CD4-positive, alpha-beta memory T cell (primary cell): ENCODE results near the gene HTR1D. TPM values are rescaled to one million over a fixed set of nuclear protein-coding genes. Genes with fewer than 3 reads are reported as not detected.

ENCODE experiments used
- CTCF ChIA-PET: fragments of 350-600 bp; sonication (Branson Sonifier 250); formaldehyde crosslinking; loops from one replicate; lab custom pipeline; 2021; ENCODE audit warnings: inconsistent platforms; ENCODE audit not compliant: partially characterized antibody; lab: Charles Lee
- POLR2A ChIA-PET: fragments of 350-600 bp; sonication (Branson Sonifier 250); formaldehyde crosslinking; loops from one replicate; lab custom pipeline; 2021; ENCODE audit not compliant: partially characterized antibody; lab: Charles Lee
- DNase-seq, 5 donors: peaks; one replicate each; pipeline versions ENCODE4 v3.0.0 to v3.0.0-alpha.2; 2020 to 2022; ENCODE audit warnings: mixed read lengths in 1 of 5
- H3K27ac ChIP-seq: one replicate; pipeline ENCODE4 v1.7.0; 2013; ENCODE audit warnings: low read depth, low read length
- H3K27me3 ChIP-seq: 2 replicates; pipeline ENCODE4 v1.7.0; 2013; ENCODE audit warnings: mild to moderate bottlenecking, low read length, moderate library complexity; ENCODE audit not compliant: insufficient read depth
- H3K36me3 ChIP-seq: 2 replicates; pipeline ENCODE4 v1.7.0; 2013; ENCODE audit warnings: mild to moderate bottlenecking, low read length, moderate library complexity; ENCODE audit not compliant: insufficient read depth
- H3K4me1 ChIP-seq: 2 replicates; pipeline ENCODE4 v1.7.0; 2013; ENCODE audit warnings: mild to moderate bottlenecking, low read length, moderate library complexity; ENCODE audit not compliant: insufficient read depth
- H3K4me3 ChIP-seq, 2 donors: one replicate each; pipeline ENCODE4 v1.7.0; 2013; ENCODE audit warnings: low read length in 2 of 2, mild to moderate bottlenecking in 1 of 2
- H3K9me3 ChIP-seq, 2 donors: one replicate each; pipeline ENCODE4 v1.7.0; 2013; ENCODE audit warnings: low read length in 2 of 2, control low read depth in 1 of 2; ENCODE audit not compliant: control insufficient read depth in 1 of 2
- H3K27ac Mint-ChIP-seq, 7 donors: one replicate each; pipeline ENCODE4 v1.8.0; 2020 to 2021; ENCODE audit warnings: mixed read lengths in 7 of 7, mild to moderate bottlenecking in 6 of 7, inconsistent platforms in 3 of 7, moderate library complexity in 3 of 7
- H3K27me3 Mint-ChIP-seq, 2 donors: one replicate each; pipeline ENCODE4 v1.8.0; 2020 to 2021; ENCODE audit warnings: mixed read lengths in 2 of 2
- H3K36me3 Mint-ChIP-seq, 2 donors: one replicate each; pipeline ENCODE4 v1.8.0; 2020 to 2021; ENCODE audit warnings: mixed read lengths in 2 of 2, inconsistent platforms in 1 of 2, mild to moderate bottlenecking in 1 of 2
- H3K4me1 Mint-ChIP-seq, 4 donors: one replicate each; pipeline ENCODE4 v1.8.0; 2020 to 2021; ENCODE audit warnings: mixed read lengths in 4 of 4, mild to moderate bottlenecking in 1 of 4
- H3K4me3 Mint-ChIP-seq, 8 donors: one replicate each; pipeline ENCODE4 v1.8.0; 2020 to 2021; ENCODE audit warnings: mixed read lengths in 8 of 8, mild to moderate bottlenecking in 7 of 8, moderate library complexity in 6 of 8, inconsistent platforms in 3 of 8
- H3K9me3 Mint-ChIP-seq, 8 donors: one replicate each; pipeline ENCODE4 v1.8.0; 2020 to 2021; ENCODE audit warnings: mixed read lengths in 8 of 8, mild to moderate bottlenecking in 5 of 8, inconsistent platforms in 3 of 8, moderate library complexity in 1 of 8
- intact Hi-C: fragments of 100-400 bp; cut with micrococcal nuclease; formaldehyde crosslinking; loops from one replicate; pipeline ENCODE4 v1.15.1; 2023
- polyA plus RNA-seq, 2 donors: library from polyadenylated mRNA; unstranded; fragments of 300-500 nt; fragmentation: Illumina TruSeq; gene quantifications; one replicate each; pipeline ENCODE4 v1.2.3, GENCODE V29; 2021
- total RNA-seq, 2 experiments: library from RNA; stranded (reverse); gene quantifications; one replicate each; pipeline ENCODE4 v1.2.3, GENCODE V29; 2021

Gene HTR1D
- total and polyA plus RNA-seq, 4 experiments from 2014 or later: not detected

GRCh38 chr1:23185381-23185780, 31.9 kb downstream of the HTR1D start:
- Mint-ChIP-seq H3K4me1 (peaks cover 8 to 18% (median 11%) of the 10 kb centered on the region in 4 donors), H3K4me3 (no peak overlapping the region), H3K27ac (no peak overlapping the region), H3K36me3 (no peaks in the 10 kb centered on the region), H3K27me3 (peaks cover 0 to 1% of the 10 kb centered on the region in 2 donors), H3K9me3 (no peaks in the 10 kb centered on the region)
- ChIA-PET CTCF (interaction anchor here (0.6 to 17.5 kb wide), 20 partner anchors 10 to 347 kb away, joined by 3 to 694 read pairs (median 11); partner anchors contain the start of gene LUZP1), POLR2A (interaction anchor here (0.7 to 4.9 kb wide), 5 partner anchors 66 to 87 kb away, joined by 4 to 71 read pairs (median 15); no protein-coding TSS in a partner anchor)
- no peaks in the 10 kb centered on the region for H3K36me3 ChIP-seq
- DNase-seq: no peak
- no peaks in the 10 kb centered on the region for H3K9me3 ChIP-seq
- H3K4me3 ChIP-seq: no peak overlapping the region
- intact Hi-C loops: no loop called here
- H3K4me1 ChIP-seq: peaks cover 11% of the 10 kb centered on the region
- no peaks in the 10 kb centered on the region for H3K27me3 ChIP-seq
- no peak overlapping the region for H3K27ac ChIP-seq

DNA sequence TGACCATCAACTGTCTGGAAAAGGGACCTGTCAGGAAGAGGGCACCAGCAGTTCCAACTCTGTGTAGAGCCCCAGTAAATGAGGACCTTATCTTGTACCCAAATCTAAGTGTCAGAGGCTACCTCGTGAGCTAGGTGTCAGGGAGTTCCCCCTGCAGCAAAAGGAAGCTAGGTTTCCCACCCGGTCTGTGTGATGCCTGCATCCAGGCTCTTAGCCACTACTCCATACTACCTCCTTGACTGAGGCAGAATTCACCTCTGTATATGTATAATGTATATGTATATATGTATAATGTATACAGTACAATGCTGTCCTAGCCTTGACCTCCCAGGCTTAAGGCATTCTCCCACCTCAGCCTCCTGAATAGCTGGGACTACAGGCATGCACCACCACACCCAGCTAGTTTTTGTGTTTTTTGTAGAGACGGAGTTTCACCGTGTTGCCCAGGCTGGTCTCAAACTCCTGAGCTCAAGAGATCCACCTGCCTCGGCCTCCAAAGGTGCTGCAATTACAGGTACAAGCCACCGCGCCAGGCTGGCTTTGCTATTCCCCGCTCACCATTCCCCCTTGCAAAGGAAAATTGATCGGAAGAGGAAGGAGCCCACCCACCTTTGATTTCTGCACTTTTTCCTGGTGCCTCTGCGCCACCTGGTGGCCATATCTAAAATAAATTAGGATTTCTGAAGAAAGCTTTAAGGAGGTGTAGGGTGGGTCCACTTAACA, 32.9 kb downstream of the HTR1D start:
- H3K27ac ChIP-seq: no peak overlapping the region
- ChIA-PET CTCF (interaction anchor here (0.6 to 17.5 kb wide), 31 partner anchors 8 to 348 kb away, joined by 3 to 694 read pairs (median 5); partner anchors contain the start of genes HNRNPR and LUZP1), POLR2A (interaction anchor here (0.7 to 4.9 kb wide), 9 partner anchors 14 to 92 kb away, joined by 3 to 71 read pairs (median 7); partner anchors contain the start of gene LUZP1)
- H3K27me3 ChIP-seq: no peaks in the 10 kb centered on the region
- peak; percentile 44 to 64 (median 54) for DNase-seq
- no peaks in the 10 kb centered on the region for H3K9me3 Mint-ChIP-seq
- H3K4me3 ChIP-seq: peak overlapping the region in 1 of 2 donors; percentile 35
- no peaks in the 10 kb centered on the region for H3K36me3 Mint-ChIP-seq
- no peaks in the 10 kb centered on the region for H3K36me3 ChIP-seq
- H3K27me3 Mint-ChIP-seq: peaks cover 0 to 1% of the 10 kb centered on the region in 2 donors
- H3K4me3 Mint-ChIP-seq: peak overlapping the region; percentile 66 to 86 (median 78)
- peak overlapping the region in 6 of 7 donors; percentile 19 to 81 (median 62) for H3K27ac Mint-ChIP-seq
- peaks cover 11% of the 10 kb centered on the region for H3K4me1 ChIP-seq
- H3K4me1 Mint-ChIP-seq: peaks cover 8 to 18% (median 11%) of the 10 kb centered on the region in 4 donors
- intact Hi-C loops: loop anchor here (1.0 to 5.0 kb wide), 2 partner anchors 86 to 222 kb away; no protein-coding TSS in a partner anchor
- H3K9me3 ChIP-seq: no peaks in the 10 kb centered on the region

DNA sequence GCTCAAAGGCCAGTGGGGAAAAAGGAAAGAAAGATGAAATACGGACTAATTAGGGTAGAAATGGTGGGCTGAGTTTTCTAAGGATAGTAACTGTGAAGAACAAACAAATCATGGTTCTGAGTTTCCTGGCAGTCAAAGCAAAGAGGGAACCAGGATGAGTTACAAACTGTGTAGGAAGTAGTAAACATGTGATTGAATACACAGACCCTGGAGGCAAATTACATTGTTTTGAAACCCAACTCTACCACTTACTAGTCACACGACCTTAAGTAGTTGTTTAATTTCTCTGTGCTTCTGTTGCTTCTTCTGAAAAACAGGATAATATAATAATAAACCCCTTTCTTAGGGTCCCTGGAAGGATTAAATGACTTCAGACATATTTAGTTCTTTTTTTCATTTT, 37.4 kb downstream of the HTR1D start:
- no peak for DNase-seq
- no peak overlapping the region for H3K4me3 ChIP-seq
- H3K4me1 ChIP-seq: peaks cover 26% of the 10 kb centered on the region
- Mint-ChIP-seq H3K9me3 (no peaks in the 10 kb centered on the region), H3K27me3 (peaks cover 0 to 1% of the 10 kb centered on the region in 2 donors), H3K27ac (no peak overlapping the region), H3K4me3 (no peak overlapping the region), H3K36me3 (no peaks in the 10 kb centered on the region), H3K4me1 (peaks cover 13 to 29% (median 18%) of the 10 kb centered on the region in 4 donors)
- intact Hi-C loops: loop anchor here (5.0 kb wide), 1 partner anchor 218 kb away; no protein-coding TSS in a partner anchor
- no peaks in the 10 kb centered on the region for H3K36me3 ChIP-seq
- POLR2A ChIA-PET: interaction anchor here (1.2 kb wide), 1 partner anchor 10 kb away, joined by 5 read pairs; no protein-coding TSS in a partner anchor
- CTCF ChIA-PET: interaction anchor here (17.5 kb wide), 1 partner anchor 82 kb away, joined by 694 read pairs; no protein-coding TSS in a partner anchor
- no peaks in the 10 kb centered on the region for H3K27me3 ChIP-seq
- H3K9me3 ChIP-seq: no peaks in the 10 kb centered on the region
- no peak overlapping the region for H3K27ac ChIP-seq

DNA sequence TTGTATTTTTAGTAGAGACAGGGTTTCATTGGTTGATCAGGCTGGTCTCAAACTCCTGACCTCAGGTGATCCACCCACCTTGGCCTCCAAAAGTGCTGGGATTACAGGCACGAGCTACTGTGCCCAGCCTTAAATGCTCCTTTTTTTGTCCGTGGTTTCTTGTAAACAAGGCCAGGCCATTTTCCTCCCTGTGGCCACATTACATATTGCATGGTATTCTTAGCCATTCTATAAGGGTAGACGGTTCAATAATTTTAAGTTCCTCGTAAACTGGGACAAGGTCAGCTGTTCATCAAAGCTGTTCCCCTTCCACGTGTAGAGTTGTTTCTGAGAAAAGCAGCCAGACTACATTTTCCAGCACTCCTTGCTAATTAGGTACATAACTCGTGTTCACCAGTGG, 38.4 kb downstream of the HTR1D start:
- Mint-ChIP-seq H3K4me1 (peaks cover 8 to 21% (median 16%) of the 10 kb centered on the region in 4 donors), H3K4me3 (peak overlapping the region in 2 of 8 donors; percentile 52 to 74), H3K27ac (peak overlapping the region in 1 of 7 donors; percentile 58), H3K36me3 (no peaks in the 10 kb centered on the region), H3K27me3 (peaks cover 0 to 1% of the 10 kb centered on the region in 2 donors), H3K9me3 (no peaks in the 10 kb centered on the region)
- POLR2A ChIA-PET: interaction anchor here (0.8 to 1.2 kb wide), 3 partner anchors 9 to 69 kb away, joined by 3 to 5 read pairs (median 3); no protein-coding TSS in a partner anchor
- Histone ChIP-seq H3K4me3 (no peak overlapping the region), H3K27me3 (no peaks in the 10 kb centered on the region), H3K9me3 (no peaks in the 10 kb centered on the region), H3K36me3 (no peaks in the 10 kb centered on the region), H3K27ac (no peak overlapping the region), H3K4me1 (peaks cover 17% of the 10 kb centered on the region)
- intact Hi-C loops: no loop called here
- CTCF ChIA-PET: interaction anchor here (17.5 kb wide), 1 partner anchor 81 kb away, joined by 694 read pairs; no protein-coding TSS in a partner anchor
- DNase-seq: no peak

DNA sequence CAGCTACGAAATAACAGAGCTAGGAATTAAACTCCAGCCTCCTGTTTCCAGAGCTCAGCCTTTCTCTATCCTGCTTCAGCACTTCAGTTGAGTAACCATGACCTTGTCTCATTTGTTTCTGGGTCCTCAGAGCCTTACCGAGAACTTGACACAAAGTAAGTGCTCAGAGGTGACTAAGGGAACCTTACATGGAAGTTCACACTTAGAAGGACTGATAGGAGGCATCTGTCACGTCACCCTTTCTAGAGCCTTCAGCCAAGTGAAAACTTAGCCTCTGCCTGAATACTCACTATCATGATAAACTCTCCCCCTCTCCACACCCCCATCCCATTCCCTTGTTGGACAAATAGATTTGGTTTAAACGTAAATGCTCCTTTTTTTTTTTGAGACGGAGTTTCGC, 38.9 kb downstream of the HTR1D start:
- H3K27ac Mint-ChIP-seq: no peak overlapping the region
- Histone ChIP-seq H3K27me3 (no peaks in the 10 kb centered on the region), H3K9me3 (no peaks in the 10 kb centered on the region), H3K27ac (no peak overlapping the region), H3K36me3 (no peaks in the 10 kb centered on the region), H3K4me3 (no peak overlapping the region), H3K4me1 (peaks cover 14% of the 10 kb centered on the region)
- H3K4me1 Mint-ChIP-seq: peaks cover 6 to 17% (median 13%) of the 10 kb centered on the region in 4 donors
- ChIA-PET CTCF (interaction anchor here (1.4 to 17.5 kb wide), 3 partner anchors 9 to 81 kb away, joined by 4 to 694 read pairs (median 4); partner anchors contain the start of gene LUZP1), POLR2A (interaction anchor here (0.7 to 1.4 kb wide), 4 partner anchors 8 to 79 kb away, joined by 3 to 5 read pairs (median 4); no protein-coding TSS in a partner anchor)
- peak overlapping the region in 5 of 8 donors; percentile 52 to 76 (median 68) for H3K4me3 Mint-ChIP-seq
- peaks cover 0 to 1% of the 10 kb centered on the region in 2 donors for H3K27me3 Mint-ChIP-seq
- no peaks in the 10 kb centered on the region for H3K9me3 Mint-ChIP-seq
- H3K36me3 Mint-ChIP-seq: no peaks in the 10 kb centered on the region
- intact Hi-C loops: no loop called here
- no peak for DNase-seq

- H3K36me3 Mint-ChIP-seq: no peaks in the 10 kb centered on the region
- Histone ChIP-seq H3K4me1 (peaks cover 14% of the 10 kb centered on the region), H3K4me3 (peak overlapping the region in 1 of 2 donors; percentile 41), H3K9me3 (no peaks in the 10 kb centered on the region), H3K36me3 (no peaks in the 10 kb centered on the region), H3K27me3 (no peaks in the 10 kb centered on the region), H3K27ac (no peak overlapping the region)
- peak overlapping the region in 3 of 7 donors; percentile 22 to 62 (median 46) for H3K27ac Mint-ChIP-seq
- POLR2A ChIA-PET: interaction anchor here (0.7 to 1.4 kb wide), 5 partner anchors 30 to 78 kb away, joined by 3 to 5 read pairs (median 4); no protein-coding TSS in a partner anchor
- no peaks in the 10 kb centered on the region for H3K9me3 Mint-ChIP-seq
- H3K4me3 Mint-ChIP-seq: peak overlapping the region; percentile 71 to 87 (median 78)
- peaks cover 6 to 17% (median 11%) of the 10 kb centered on the region in 4 donors for H3K4me1 Mint-ChIP-seq
- intact Hi-C loops: no loop called here
- peaks cover 0 to 1% of the 10 kb centered on the region in 2 donors for H3K27me3 Mint-ChIP-seq
- CTCF ChIA-PET: interaction anchor here (1.4 to 17.5 kb wide), 3 partner anchors 9 to 80 kb away, joined by 4 to 694 read pairs (median 4); partner anchors contain the start of gene LUZP1
- DNase-seq: peak; percentile 30 to 62 (median 31)
These were observed 39.6 kb downstream of the HTR1D start for GRCh38 chr1:23177438-23178380.
